ENCODE data around the gene PFKM. TPM values are rescaled to one million over a fixed set of nuclear protein-coding genes. Genes with fewer than 3 reads are reported as not detected.

Gene PFKM
- total and polyA plus RNA-seq, 2 experiments from 2014 or later, result 28.8 to 41.1 TPM

DNA sequence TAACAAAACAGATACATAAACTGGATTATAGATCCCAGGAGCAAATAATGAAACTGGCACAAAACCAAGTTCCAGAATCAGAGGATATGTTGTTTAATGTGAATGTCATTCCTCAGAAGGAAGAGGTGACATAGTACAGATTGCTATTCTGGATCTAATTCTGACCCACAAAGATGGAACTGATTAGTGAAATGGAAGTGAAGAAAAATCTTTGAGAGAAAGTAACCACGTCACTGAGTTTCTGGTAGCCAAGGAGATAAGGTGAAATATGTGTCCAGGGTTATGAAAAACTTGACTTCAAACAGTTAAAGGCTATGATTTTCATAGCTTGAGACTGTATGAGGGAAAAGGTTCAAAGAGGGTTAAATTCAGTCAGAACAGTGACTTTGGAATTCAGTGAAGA lies 75.6 kb downstream of the PFKM start:
- Histone ChIP-seq H3K79me2 (ENCODE audit: insufficient read depth) (no peaks in the 10 kb centered on the region), H3K27me3 (replicated peaks; ENCODE audit: insufficient read depth) (no peaks in the 10 kb centered on the region), H3K4me3 (peak overlapping the region; percentile 28), H3K9me2 (ENCODE audit: insufficient read depth) (no peaks in the 10 kb centered on the region), H3F3A (ENCODE audit: insufficient read depth) (peaks cover 23% of the 10 kb centered on the region), H3K36me3 (ENCODE audit: low read depth) (no peaks in the 10 kb centered on the region), H2AFZ (peak overlapping the region; percentile 42), H3K4me1 (ENCODE audit: insufficient read depth) (peaks cover 32% of the 10 kb centered on the region), H3K9me3 (ENCODE audit: low read depth) (no peaks in the 10 kb centered on the region), H3K27ac (peak overlapping the region; percentile 44), H3K9ac (peak overlapping the region; percentile 15; the same call in 1 of the 2 replicates), H4K20me1 (ENCODE audit: insufficient read depth) (no peaks in the 10 kb centered on the region), H3K4me2 (ENCODE audit: unreplicated experiment) (peak overlapping the region; percentile 46)
- WGBS, 2 experiments (ENCODE audit: low coverage in 1 of 2, low lambda C conversion rate in 2 of 2, missing lambda C conversion rate in 2 of 2), result 8 to 18% methylated on average over 1 of the region's 1 CpG
- DNase-seq, result peak; percentile 57
- TF ChIP-seq EZH2phosphoT487 (IDR thresholded peaks at IDR 0.05; ENCODE audit: insufficient read depth, low read depth), result no peak
- TF ChIP-seq EZH2 (IDR thresholded peaks at IDR 0.05; ENCODE audit: insufficient read depth, poor library complexity, severe bottlenecking), result no peak
- in situ Hi-C loops (cut with MboI), result no loop called here

Small RNAs within 50 kb of the gene (microRNA-seq; reads per million reads assigned to microRNA genes)
- gene MIR6505 (ENCODE audit: borderline number of aligned reads), result not detected

Small RNAs within 50 kb of the gene (small RNA-seq; reads per million reads assigned to genes)
- gene MIR6505 (ENCODE audit: low read depth, low replicate concordance) (not detected), gene RNU6-1203P (ENCODE audit: low read depth, low replicate concordance) (not detected)

Other genes starting within 250 kb of the PFKM start
- gene VDR, start 214.4 kb upstream of the PFKM start, total RNA-seq (2014; rRNA removed; shearing (Covaris generic)), result 30.5 and 37.2 TPM in 2 replicates
- 23.9 and 25.5 TPM in 2 replicates for gene VDR, start 214.4 kb upstream of the PFKM start, polyA plus RNA-seq (2016; fragmentation: Nextera tagmentation; extraction: Ambion mirVana)
- 57.5 and 79.8 TPM in 2 replicates for gene TMEM106C, start 155.8 kb upstream of the PFKM start, total RNA-seq (2014; rRNA removed; shearing (Covaris generic))
- gene TMEM106C, start 155.8 kb upstream of the PFKM start, polyA plus RNA-seq (2016; fragmentation: Nextera tagmentation; extraction: Ambion mirVana), result 69.4 and 70.4 TPM in 2 replicates
- not detected in 2 replicates for gene COL2A1, start 114.9 kb upstream of the PFKM start, total RNA-seq (2014; rRNA removed; shearing (Covaris generic))
- not detected in 2 replicates for gene COL2A1, start 114.9 kb upstream of the PFKM start, polyA plus RNA-seq (2016; fragmentation: Nextera tagmentation; extraction: Ambion mirVana)
- 15.3 and 28.6 TPM in 2 replicates for gene SENP1, start 13.3 kb upstream of the PFKM start, total RNA-seq (2014; rRNA removed; shearing (Covaris generic))
- gene SENP1, start 13.3 kb upstream of the PFKM start, polyA plus RNA-seq (2016; fragmentation: Nextera tagmentation; extraction: Ambion mirVana), result 6.1 and 6.7 TPM in 2 replicates
- 27.3 and 41.5 TPM in 2 replicates for gene ASB8, start 38.2 kb downstream of the PFKM start, total RNA-seq (2014; rRNA removed; shearing (Covaris generic))
- gene ASB8, start 38.2 kb downstream of the PFKM start, polyA plus RNA-seq (2016; fragmentation: Nextera tagmentation; extraction: Ambion mirVana), result 23.3 and 31.2 TPM in 2 replicates
- gene CCDC184, start 64.3 kb downstream of the PFKM start, total RNA-seq (2014; rRNA removed; shearing (Covaris generic)), result 1.0 and 1.7 TPM in 2 replicates
- 2.0 and 2.2 TPM in 2 replicates for gene CCDC184, start 64.3 kb downstream of the PFKM start, polyA plus RNA-seq (2016; fragmentation: Nextera tagmentation; extraction: Ambion mirVana)
- gene OR10AD1, start 83.9 kb downstream of the PFKM start, total RNA-seq (2014; rRNA removed; shearing (Covaris generic)), result not detected in 2 replicates
- gene OR10AD1, start 83.9 kb downstream of the PFKM start, polyA plus RNA-seq (2016; fragmentation: Nextera tagmentation; extraction: Ambion mirVana), result not detected in 2 replicates
- 7.8 and 8.2 TPM in 2 replicates for gene ZNF641, start 231.6 kb downstream of the PFKM start, total RNA-seq (2014; rRNA removed; shearing (Covaris generic))
- gene ZNF641, start 231.6 kb downstream of the PFKM start, polyA plus RNA-seq (2016; fragmentation: Nextera tagmentation; extraction: Ambion mirVana), result 3.2 and 3.3 TPM in 2 replicates